AG04449 (cell line): ENCODE results near the gene TMEM201.

Source experiments
- CTCF ChIA-PET: fragments of 350-600 bp; formaldehyde crosslinking; extraction: SDS; loops from one replicate; lab custom pipeline; 2021; ENCODE audit warnings: antibody characterized with exemption; lab: Yijun Ruan, JAX
- POLR2A ChIA-PET: fragments of 400-600, 350-600 bp; formaldehyde crosslinking; extraction: SDS; loops from one replicate; lab custom pipeline; 2020; ENCODE audit warnings: antibody characterized with exemption, inconsistent platforms; lab: Yijun Ruan, JAX
- DNase-seq: peaks from one replicate; pipeline ENCODE4 v3.0.0-alpha.2; 2010; ENCODE audit warnings: low read depth, low spot score
- H3K4me3 ChIP-seq: 2 replicates; pipeline ENCODE4 v1.5.1; 2011; ENCODE audit warnings: low read depth, mild to moderate bottlenecking, control low read depth, low read length
- CTCF ChIP-seq: IDR thresholded peaks from one replicate; pipeline ENCODE4 v1.5.1; 2011; ENCODE audit warnings: mild to moderate bottlenecking, moderate library complexity, low read length, control low read depth, inconsistent platforms; ENCODE audit not compliant: insufficient read depth; ENCODE audit errors: missing control alignments

Gene TMEM201

GRCh38 chr1:9593147-9593491 is 4.4 kb downstream of the TMEM201 start:
- no peak for TF ChIP-seq CTCF
- ChIA-PET POLR2A (no interaction called here), CTCF (interaction anchor here (1.5 to 4.2 kb wide), 4 partner anchors 8 to 508 kb away, joined by 3 to 22 read pairs (median 8); no protein-coding TSS in a partner anchor)
- no peak overlapping the region for H3K4me3 ChIP-seq
- no peak for DNase-seq

GRCh38 chr1:9593492-9594465 is 5.1 kb downstream of the TMEM201 start:
- ChIA-PET CTCF (interaction anchor here (1.5 to 4.2 kb wide), 5 partner anchors 9 to 509 kb away, joined by 3 to 22 read pairs (median 6); no protein-coding TSS in a partner anchor), POLR2A (no interaction called here)
- H3K4me3 ChIP-seq: no peak overlapping the region
- peak; percentile 9 for DNase-seq
- TF ChIP-seq CTCF: no peak

- ChIA-PET POLR2A (no interaction called here), CTCF (interaction anchor here (2.0 to 4.2 kb wide), 2 partner anchors 21 to 32 kb away, joined by 6 to 22 read pairs; no protein-coding TSS in a partner anchor)
- DNase-seq: no peak
- TF ChIP-seq CTCF: no peak
- H3K4me3 ChIP-seq: no peak overlapping the region
Observed at GRCh38 chr1:9594471-9595155, 5.9 kb downstream of the TMEM201 start.

- no peak for DNase-seq
- H3K4me3 ChIP-seq: no peak overlapping the region
- ChIA-PET CTCF (interaction anchor here (2.0 to 4.2 kb wide), 3 partner anchors 20 to 31 kb away, joined by 6 to 22 read pairs (median 6); no protein-coding TSS in a partner anchor), POLR2A (no interaction called here)
- TF ChIP-seq CTCF: no peak
Observed at GRCh38 chr1:9595156-9595967, 6.7 kb downstream of the TMEM201 start.

GRCh38 chr1:9595968-9596340 is 7.2 kb downstream of the TMEM201 start:
- ChIA-PET CTCF (interaction anchor here (0.8 to 2.0 kb wide), 3 partner anchors 11 to 31 kb away, joined by 4 to 6 read pairs (median 6); no protein-coding TSS in a partner anchor), POLR2A (no interaction called here)
- DNase-seq: no peak
- no peak for TF ChIP-seq CTCF
- H3K4me3 ChIP-seq: no peak overlapping the region
